Measurements from ENCODE around the gene MOCS1. TPM values are rescaled to one million over a fixed set of nuclear protein-coding genes. Genes with fewer than 3 reads are reported as not detected.

Gene MOCS1
- total RNA-seq (under 1 TPM; 0.77 to 0.78 TPM), polyA plus RNA-seq (0.53 TPM)

GRCh38 chr6:39934131-39934757 lies at the start of gene MOCS1:
MOCS1 (minus strand) TSS chr6:39934462; CDS start chr6:39934417, 45 bp downstream.
- CTCF ChIA-PET, result no interaction called here
- H3K4me1 ChIP-seq (ENCODE audit: insufficient read depth, low read length), result peaks cover 10% of the 10 kb centered on the region
- H3K9me3 Mint-ChIP-seq, result peaks cover 0 to 7% (median 0%) of the 10 kb centered on the region in 5 donors
- no peaks in the 10 kb centered on the region for H3K36me3 Mint-ChIP-seq
- no peaks in the 10 kb centered on the region for H3K27me3 ChIP-seq (ENCODE audit: insufficient read depth, low read length, poor library complexity, severe bottlenecking)
- peak within 1 kb of the TSS; percentile 40 for H3K4me3 ChIP-seq (ENCODE audit: low read length)
- H3K36me3 ChIP-seq (ENCODE audit: insufficient read depth, low read length), result no peaks in the 10 kb centered on the region
- peak in 3 of 5 donors; percentile 3 to 45 (median 4) for DNase-seq
- no peak within 1 kb of the TSS for H3K27ac ChIP-seq (ENCODE audit: low read depth, low read length)
- H3K4me3 Mint-ChIP-seq, result peak within 1 kb of the TSS; percentile 8 to 90 (median 75)
- no peaks in the 10 kb centered on the region for H3K9me3 ChIP-seq (ENCODE audit: low read length)
- peaks cover 0 to 9% (median 6%) of the 10 kb centered on the region in 3 donors for H3K4me1 Mint-ChIP-seq
- POLR2A ChIA-PET, result no interaction called here
- peaks cover 18 to 55% of the 10 kb centered on the region in 2 donors for H3K27me3 Mint-ChIP-seq
- peak within 1 kb of the TSS in 3 of 8 donors; percentile 64 to 83 (median 78) for H3K27ac Mint-ChIP-seq

- H3K27ac ChIP-seq (ENCODE audit: low read depth, low read length), result no peak overlapping the region
- Mint-ChIP-seq H3K4me1 (no peaks in the 10 kb centered on the region), H3K27me3 (peaks cover 3 to 4% of the 10 kb centered on the region in 2 donors), H3K4me3 (no peak overlapping the region), H3K9me3 (peaks cover 0 to 2% (median 0%) of the 10 kb centered on the region in 5 donors), H3K27ac (no peak overlapping the region), H3K36me3 (no peaks in the 10 kb centered on the region)
- no peaks in the 10 kb centered on the region for H3K9me3 ChIP-seq (ENCODE audit: low read length)
- H3K27me3 ChIP-seq (ENCODE audit: insufficient read depth, low read length, poor library complexity, severe bottlenecking), result no peaks in the 10 kb centered on the region
- H3K4me3 ChIP-seq (ENCODE audit: low read length), result no peak overlapping the region
- ChIA-PET POLR2A (no interaction called here), CTCF (no interaction called here)
- H3K36me3 ChIP-seq (ENCODE audit: insufficient read depth, low read length), result no peaks in the 10 kb centered on the region
- DNase-seq, result no peak
- H3K4me1 ChIP-seq (ENCODE audit: insufficient read depth, low read length), result no peaks in the 10 kb centered on the region
These were observed 49.8 kb upstream of the MOCS1 start for GRCh38 chr6:39984051-39984450.

- Mint-ChIP-seq H3K4me1 (no peaks in the 10 kb centered on the region), H3K27me3 (peaks cover 3 to 4% of the 10 kb centered on the region in 2 donors), H3K4me3 (no peak overlapping the region), H3K36me3 (no peaks in the 10 kb centered on the region), H3K9me3 (peaks cover 0 to 2% (median 0%) of the 10 kb centered on the region in 5 donors), H3K27ac (no peak overlapping the region)
- ChIA-PET CTCF (no interaction called here), POLR2A (no interaction called here)
- Histone ChIP-seq H3K27ac (ENCODE audit: low read depth, low read length) (no peak overlapping the region), H3K36me3 (ENCODE audit: insufficient read depth, low read length) (no peaks in the 10 kb centered on the region), H3K4me3 (ENCODE audit: low read length) (no peak overlapping the region), H3K27me3 (ENCODE audit: insufficient read depth, low read length, poor library complexity, severe bottlenecking) (no peaks in the 10 kb centered on the region), H3K9me3 (ENCODE audit: low read length) (no peaks in the 10 kb centered on the region), H3K4me1 (ENCODE audit: insufficient read depth, low read length) (no peaks in the 10 kb centered on the region)
- DNase-seq, result no peak
These were observed 48.9 kb upstream of the MOCS1 start for GRCh38 chr6:39983193-39983592.

GRCh38 chr6:39982720-39983119 lies 48.5 kb upstream of the MOCS1 start:
- Histone ChIP-seq H3K27me3 (ENCODE audit: insufficient read depth, low read length, poor library complexity, severe bottlenecking) (no peaks in the 10 kb centered on the region), H3K4me1 (ENCODE audit: insufficient read depth, low read length) (no peaks in the 10 kb centered on the region), H3K36me3 (ENCODE audit: insufficient read depth, low read length) (no peaks in the 10 kb centered on the region), H3K9me3 (ENCODE audit: low read length) (no peaks in the 10 kb centered on the region), H3K4me3 (ENCODE audit: low read length) (no peak overlapping the region), H3K27ac (ENCODE audit: low read depth, low read length) (no peak overlapping the region)
- Mint-ChIP-seq H3K4me1 (no peaks in the 10 kb centered on the region), H3K27ac (no peak overlapping the region), H3K9me3 (peaks cover 0 to 2% (median 0%) of the 10 kb centered on the region in 5 donors), H3K36me3 (no peaks in the 10 kb centered on the region), H3K27me3 (peaks cover 3 to 4% of the 10 kb centered on the region in 2 donors), H3K4me3 (no peak overlapping the region)
- ChIA-PET POLR2A (no interaction called here), CTCF (no interaction called here)
- no peak for DNase-seq

GRCh38 chr6:39980839-39981580 lies 46.7 kb upstream of the MOCS1 start:
- no peak overlapping the region for H3K4me3 ChIP-seq (ENCODE audit: low read length)
- no peak overlapping the region for H3K27ac Mint-ChIP-seq
- no peak for DNase-seq
- H3K4me3 Mint-ChIP-seq, result no peak overlapping the region
- no peaks in the 10 kb centered on the region for H3K36me3 ChIP-seq (ENCODE audit: insufficient read depth, low read length)
- H3K9me3 ChIP-seq (ENCODE audit: low read length), result no peaks in the 10 kb centered on the region
- CTCF ChIA-PET, result no interaction called here
- H3K27me3 Mint-ChIP-seq, result peaks cover 6 to 7% of the 10 kb centered on the region in 2 donors
- no peaks in the 10 kb centered on the region for H3K27me3 ChIP-seq (ENCODE audit: insufficient read depth, low read length, poor library complexity, severe bottlenecking)
- peaks cover 0 to 2% (median 0%) of the 10 kb centered on the region in 5 donors for H3K9me3 Mint-ChIP-seq
- H3K4me1 Mint-ChIP-seq, result no peaks in the 10 kb centered on the region
- H3K36me3 Mint-ChIP-seq, result no peaks in the 10 kb centered on the region
- no peaks in the 10 kb centered on the region for H3K4me1 ChIP-seq (ENCODE audit: insufficient read depth, low read length)
- POLR2A ChIA-PET, result no interaction called here
- H3K27ac ChIP-seq (ENCODE audit: low read depth, low read length), result no peak overlapping the region

- ChIA-PET CTCF (no interaction called here), POLR2A (no interaction called here)
- H3K4me3 ChIP-seq (ENCODE audit: low read length), result no peak overlapping the region
- no peak overlapping the region for H3K27ac Mint-ChIP-seq
- H3K27me3 Mint-ChIP-seq, result peaks cover 7 to 12% of the 10 kb centered on the region in 2 donors
- no peaks in the 10 kb centered on the region for H3K36me3 ChIP-seq (ENCODE audit: insufficient read depth, low read length)
- DNase-seq, result no peak
- H3K4me1 Mint-ChIP-seq, result no peaks in the 10 kb centered on the region
- no peaks in the 10 kb centered on the region for H3K27me3 ChIP-seq (ENCODE audit: insufficient read depth, low read length, poor library complexity, severe bottlenecking)
- H3K36me3 Mint-ChIP-seq, result no peaks in the 10 kb centered on the region
- H3K4me1 ChIP-seq (ENCODE audit: insufficient read depth, low read length), result no peaks in the 10 kb centered on the region
- H3K9me3 Mint-ChIP-seq, result peaks cover 0 to 2% (median 0%) of the 10 kb centered on the region in 5 donors
- no peaks in the 10 kb centered on the region for H3K9me3 ChIP-seq (ENCODE audit: low read length)
- H3K27ac ChIP-seq (ENCODE audit: low read depth, low read length), result no peak overlapping the region
- H3K4me3 Mint-ChIP-seq, result no peak overlapping the region
These were observed 45.4 kb upstream of the MOCS1 start for GRCh38 chr6:39979461-39980328.

GRCh38 chr6:39978240-39978639 lies 44.0 kb upstream of the MOCS1 start:
- Histone ChIP-seq H3K4me1 (ENCODE audit: insufficient read depth, low read length) (no peaks in the 10 kb centered on the region), H3K27me3 (ENCODE audit: insufficient read depth, low read length, poor library complexity, severe bottlenecking) (no peaks in the 10 kb centered on the region), H3K9me3 (ENCODE audit: low read length) (no peaks in the 10 kb centered on the region), H3K36me3 (ENCODE audit: insufficient read depth, low read length) (no peaks in the 10 kb centered on the region), H3K27ac (ENCODE audit: low read depth, low read length) (no peak overlapping the region), H3K4me3 (ENCODE audit: low read length) (no peak overlapping the region)
- H3K4me3 Mint-ChIP-seq, result no peak overlapping the region
- no peaks in the 10 kb centered on the region for H3K4me1 Mint-ChIP-seq
- peaks cover 0 to 2% (median 0%) of the 10 kb centered on the region in 5 donors for H3K9me3 Mint-ChIP-seq
- ChIA-PET CTCF (no interaction called here), POLR2A (no interaction called here)
- peaks cover 7 to 12% of the 10 kb centered on the region in 2 donors for H3K27me3 Mint-ChIP-seq
- DNase-seq, result no peak
- H3K27ac Mint-ChIP-seq, result no peak overlapping the region
- H3K36me3 Mint-ChIP-seq, result no peaks in the 10 kb centered on the region

GRCh38 chr6:39973661-39974060 lies 39.4 kb upstream of the MOCS1 start:
- H3K4me1 Mint-ChIP-seq, result no peaks in the 10 kb centered on the region
- peaks cover 0 to 2% (median 0%) of the 10 kb centered on the region in 5 donors for H3K9me3 Mint-ChIP-seq
- Histone ChIP-seq H3K4me3 (ENCODE audit: low read length) (no peak overlapping the region), H3K9me3 (ENCODE audit: low read length) (no peaks in the 10 kb centered on the region), H3K4me1 (ENCODE audit: insufficient read depth, low read length) (no peaks in the 10 kb centered on the region), H3K36me3 (ENCODE audit: insufficient read depth, low read length) (no peaks in the 10 kb centered on the region), H3K27me3 (ENCODE audit: insufficient read depth, low read length, poor library complexity, severe bottlenecking) (no peaks in the 10 kb centered on the region), H3K27ac (ENCODE audit: low read depth, low read length) (no peak overlapping the region)
- H3K27ac Mint-ChIP-seq, result no peak overlapping the region
- no peak overlapping the region for H3K4me3 Mint-ChIP-seq
- POLR2A ChIA-PET, result no interaction called here
- no peak for DNase-seq
- H3K36me3 Mint-ChIP-seq, result no peaks in the 10 kb centered on the region
- CTCF ChIA-PET, result no interaction called here
- peaks cover 5 to 9% of the 10 kb centered on the region in 2 donors for H3K27me3 Mint-ChIP-seq

Data from CD8-positive, alpha-beta memory T cell (primary cell).